A673 (cell line): Measurements from ENCODE around the gene SCAP. TPM values are rescaled to one million over a fixed set of nuclear protein-coding genes. Genes with fewer than 3 reads are reported as not detected.

ENCODE experiments used
- BruUV-seq: library from RNA; stranded (reverse); fragments of 400-500 nt; replicated peaks from 2 replicates; lab custom pipeline; 2021; lab: Mats Ljungman, UMichigan
- CTCF ChIA-PET: fragments of 300-600 bp; sonication (Branson Sonifier 250); formaldehyde crosslinking; loops from one replicate; lab custom pipeline; 2022; ENCODE audit warnings: antibody characterized with exemption; lab: Charles Lee
- POLR2A ChIA-PET: fragments of 300-600 bp; sonication (Branson Sonifier 250); formaldehyde crosslinking; loops from one replicate; lab custom pipeline; 2022; ENCODE audit warnings: antibody characterized with exemption; ENCODE audit not compliant: low non-redundant PET; lab: Charles Lee
- DNase-seq: peaks from one replicate; pipeline ENCODE4 v3.0.0-alpha.2; 2015; ENCODE audit warnings: low spot score
- H3K27ac ChIP-seq: fragments of 200-600 bp; sonication (generic); 2 replicates; pipeline ENCODE4 v1.5.1; 2016; ENCODE audit warnings: mixed run types, low read depth, mild to moderate bottlenecking, mixed read lengths, antibody characterized with exemption, low read length; ENCODE audit not compliant: poor library complexity, severe bottlenecking
- H3K27me3 ChIP-seq: fragments of 200-600 bp; sonication (generic); replicated peaks from 2 replicates; pipeline ENCODE4 v1.6.1; 2017; ENCODE audit warnings: mixed run types, low read depth, mild to moderate bottlenecking, mixed read lengths, antibody characterized with exemption, low read length; ENCODE audit not compliant: insufficient read depth, poor library complexity
- H3K36me3 ChIP-seq: fragments of 200-600 bp; sonication (generic); 2 replicates; pipeline ENCODE4 v1.6.1; 2016; ENCODE audit warnings: mixed run types, mild to moderate bottlenecking, mixed read lengths, antibody characterized with exemption, low read length; ENCODE audit not compliant: insufficient read depth, poor library complexity, severe bottlenecking
- H3K4me1 ChIP-seq: fragments of 200-600 bp; sonication (generic); 2 replicates; pipeline ENCODE4 v1.6.1; 2017; ENCODE audit warnings: mixed run types, mild to moderate bottlenecking, mixed read lengths, antibody characterized with exemption, low read length; ENCODE audit not compliant: insufficient read depth, poor library complexity, severe bottlenecking
- H3K4me3 ChIP-seq: fragments of 200-600 bp; sonication (generic); 2 replicates; pipeline ENCODE4 v1.5.1; 2016; ENCODE audit warnings: low read depth, mixed run types, mild to moderate bottlenecking, mixed read lengths, low read length; ENCODE audit not compliant: poor library complexity, severe bottlenecking
- H3K9me3 ChIP-seq: fragments of 200-600 bp; sonication (generic); 2 replicates; pipeline ENCODE4 v1.6.1; 2016; ENCODE audit warnings: mixed run types, low read depth, mild to moderate bottlenecking, mixed read lengths, antibody characterized with exemption, low read length; ENCODE audit not compliant: poor library complexity, severe bottlenecking
- EZH2 ChIP-seq: fragments of 200-600 bp; sonication (generic); IDR thresholded peaks from 2 replicates; pipeline ENCODE4 v1.6.1; 2017; ENCODE audit warnings: borderline replicate concordance, low read depth, mild to moderate bottlenecking, mixed read lengths, antibody characterized with exemption, low read length; ENCODE audit not compliant: poor library complexity, severe bottlenecking
- intact Hi-C: fragments of 100-400 bp; cut with micrococcal nuclease; formaldehyde crosslinking; loops from one replicate; pipeline ENCODE4 v1.10.0; 2022; ENCODE audit not compliant: unreplicated experiment
- total RNA-seq: library from RNA; stranded (reverse); gene quantifications from 2 replicates; pipeline ENCODE4 v1.2.3, GENCODE V29; 2021
- TF ChIP-seq, protein P1 (sequence below): fragments of 300-800, 200-600 bp; sonication (generic); conservative IDR thresholded peaks from 2 replicates; pipeline ENCODE4 v1.5.1; 2017; ENCODE audit warnings: low read depth, mild to moderate bottlenecking, antibody characterized with exemption, low read length, moderate library complexity, mixed read lengths

SCAP gene
- total RNA-seq, 1 experiment from 2014 or later: 43.4 TPM

DNA sequence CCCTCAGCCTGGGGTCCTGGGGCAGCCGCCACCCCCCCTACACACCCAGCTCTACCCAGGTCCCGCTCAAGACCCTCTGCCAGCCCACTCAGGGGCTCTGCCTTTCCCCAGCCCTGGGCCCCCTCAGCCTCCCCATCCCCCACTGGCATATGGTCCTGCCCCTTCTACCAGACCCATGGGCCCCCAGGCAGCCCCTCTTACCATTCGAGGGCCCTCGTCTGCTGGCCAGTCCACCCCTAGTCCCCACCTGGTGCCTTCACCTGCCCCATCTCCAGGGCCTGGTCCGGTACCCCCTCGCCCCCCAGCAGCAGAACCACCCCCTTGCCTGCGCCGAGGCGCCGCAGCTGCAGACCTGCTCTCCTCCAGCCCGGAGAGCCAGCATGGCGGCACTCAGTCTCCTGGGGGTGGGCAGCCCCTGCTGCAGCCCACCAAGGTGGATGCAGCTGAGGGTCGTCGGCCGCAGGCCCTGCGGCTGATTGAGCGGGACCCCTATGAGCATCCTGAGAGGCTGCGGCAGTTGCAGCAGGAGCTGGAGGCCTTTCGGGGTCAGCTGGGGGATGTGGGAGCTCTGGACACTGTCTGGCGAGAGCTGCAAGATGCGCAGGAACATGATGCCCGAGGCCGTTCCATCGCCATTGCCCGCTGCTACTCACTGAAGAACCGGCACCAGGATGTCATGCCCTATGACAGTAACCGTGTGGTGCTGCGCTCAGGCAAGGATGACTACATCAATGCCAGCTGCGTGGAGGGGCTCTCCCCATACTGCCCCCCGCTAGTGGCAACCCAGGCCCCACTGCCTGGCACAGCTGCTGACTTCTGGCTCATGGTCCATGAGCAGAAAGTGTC lies 64.7 kb downstream of the SCAP start:
- no peak overlapping the region for H3K27ac ChIP-seq
- CTCF ChIA-PET: no interaction called here
- POLR2A ChIA-PET: no interaction called here
- TF ChIP-seq, protein P1, sequence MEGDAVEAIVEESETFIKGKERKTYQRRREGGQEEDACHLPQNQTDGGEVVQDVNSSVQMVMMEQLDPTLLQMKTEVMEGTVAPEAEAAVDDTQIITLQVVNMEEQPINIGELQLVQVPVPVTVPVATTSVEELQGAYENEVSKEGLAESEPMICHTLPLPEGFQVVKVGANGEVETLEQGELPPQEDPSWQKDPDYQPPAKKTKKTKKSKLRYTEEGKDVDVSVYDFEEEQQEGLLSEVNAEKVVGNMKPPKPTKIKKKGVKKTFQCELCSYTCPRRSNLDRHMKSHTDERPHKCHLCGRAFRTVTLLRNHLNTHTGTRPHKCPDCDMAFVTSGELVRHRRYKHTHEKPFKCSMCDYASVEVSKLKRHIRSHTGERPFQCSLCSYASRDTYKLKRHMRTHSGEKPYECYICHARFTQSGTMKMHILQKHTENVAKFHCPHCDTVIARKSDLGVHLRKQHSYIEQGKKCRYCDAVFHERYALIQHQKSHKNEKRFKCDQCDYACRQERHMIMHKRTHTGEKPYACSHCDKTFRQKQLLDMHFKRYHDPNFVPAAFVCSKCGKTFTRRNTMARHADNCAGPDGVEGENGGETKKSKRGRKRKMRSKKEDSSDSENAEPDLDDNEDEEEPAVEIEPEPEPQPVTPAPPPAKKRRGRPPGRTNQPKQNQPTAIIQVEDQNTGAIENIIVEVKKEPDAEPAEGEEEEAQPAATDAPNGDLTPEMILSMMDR: no peak
- no peak for TF ChIP-seq EZH2
- BruUV-seq: no TSS peak
- H3K4me1 ChIP-seq: no peaks in the 10 kb centered on the region
- no peak for DNase-seq
- H3K36me3 ChIP-seq: peaks cover 8% of the 10 kb centered on the region
- intact Hi-C loops: no loop called here
- H3K4me3 ChIP-seq: no peak overlapping the region
- H3K27me3 ChIP-seq: no peaks in the 10 kb centered on the region
- H3K9me3 ChIP-seq: no peaks in the 10 kb centered on the region

DNA sequence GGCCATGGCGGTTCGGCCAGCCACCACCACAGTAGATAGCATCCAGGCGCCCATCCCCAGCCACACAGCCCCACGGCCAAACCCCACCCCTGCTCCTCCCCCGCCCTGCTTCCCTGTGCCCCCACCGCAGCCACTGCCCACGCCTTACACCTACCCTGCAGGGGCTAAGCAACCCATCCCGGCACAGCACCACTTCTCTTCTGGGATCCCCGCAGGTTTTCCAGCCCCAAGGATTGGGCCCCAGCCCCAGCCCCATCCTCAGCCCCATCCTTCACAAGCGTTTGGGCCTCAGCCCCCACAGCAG lies 65.4 kb downstream of the SCAP start:
- no TSS peak for BruUV-seq
- DNase-seq: no peak
- no peaks in the 10 kb centered on the region for H3K27me3 ChIP-seq
- H3K36me3 ChIP-seq: peaks cover 8% of the 10 kb centered on the region
- ChIA-PET CTCF (no interaction called here), POLR2A (no interaction called here)
- no peaks in the 10 kb centered on the region for H3K9me3 ChIP-seq
- TF ChIP-seq EZH2: no peak
- TF ChIP-seq, protein P1: no peak
- H3K27ac ChIP-seq: no peak overlapping the region
- intact Hi-C loops: no loop called here
- no peak overlapping the region for H3K4me3 ChIP-seq
- no peaks in the 10 kb centered on the region for H3K4me1 ChIP-seq

DNA sequence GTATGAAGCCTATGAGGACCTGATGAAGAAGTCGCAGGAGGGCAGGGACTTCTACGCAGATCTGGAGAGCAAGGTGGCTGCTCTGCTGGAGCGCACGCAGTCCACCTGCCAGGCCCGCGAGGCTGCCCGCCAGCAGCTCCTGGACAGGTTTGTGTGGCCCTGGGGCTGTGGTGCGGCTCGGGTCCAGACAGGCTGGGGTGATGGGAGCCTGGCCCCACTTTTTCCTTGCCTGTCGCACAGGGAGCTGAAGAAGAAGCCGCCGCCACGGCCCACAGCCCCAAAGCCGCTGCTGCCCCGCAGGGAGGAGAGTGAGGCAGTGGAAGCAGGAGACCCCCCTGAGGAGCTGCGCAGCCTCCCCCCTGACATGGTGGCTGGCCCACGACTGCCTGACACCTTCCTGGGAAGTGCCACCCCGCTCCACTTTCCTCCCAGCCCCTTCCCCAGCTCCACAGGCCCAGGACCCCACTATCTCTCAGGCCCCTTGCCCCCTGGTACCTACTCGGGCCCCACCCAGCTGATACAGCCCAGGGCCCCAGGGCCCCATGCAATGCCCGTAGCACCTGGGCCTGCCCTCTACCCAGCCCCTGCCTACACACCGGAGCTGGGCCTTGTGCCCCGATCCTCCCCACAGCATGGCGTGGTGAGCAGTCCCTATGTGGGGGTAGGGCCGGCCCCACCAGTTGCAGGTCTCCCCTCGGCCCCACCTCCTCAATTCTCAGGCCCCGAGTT lies 65.9 kb downstream of the SCAP start:
- DNase-seq: no peak
- no TSS peak for BruUV-seq
- no peaks in the 10 kb centered on the region for H3K4me1 ChIP-seq
- H3K9me3 ChIP-seq: no peaks in the 10 kb centered on the region
- CTCF ChIA-PET: no interaction called here
- H3K27ac ChIP-seq: no peak overlapping the region
- POLR2A ChIA-PET: no interaction called here
- H3K4me3 ChIP-seq: no peak overlapping the region
- TF ChIP-seq EZH2: no peak
- TF ChIP-seq, protein P1: no peak
- no peaks in the 10 kb centered on the region for H3K27me3 ChIP-seq
- intact Hi-C loops: no loop called here
- peaks cover 8% of the 10 kb centered on the region for H3K36me3 ChIP-seq
